HS-5 (cell line): ENCODE measurements around the gene SBSN.
A peak's percentile ranks its signal among the peaks of the same experiment; 100 is the strongest.

Experiments used
- DNase-seq: peaks from one replicate; pipeline ENCODE4 v3.0.0-alpha.2; 2012; ENCODE audit warnings: low read depth

The SBSN gene

DNA sequence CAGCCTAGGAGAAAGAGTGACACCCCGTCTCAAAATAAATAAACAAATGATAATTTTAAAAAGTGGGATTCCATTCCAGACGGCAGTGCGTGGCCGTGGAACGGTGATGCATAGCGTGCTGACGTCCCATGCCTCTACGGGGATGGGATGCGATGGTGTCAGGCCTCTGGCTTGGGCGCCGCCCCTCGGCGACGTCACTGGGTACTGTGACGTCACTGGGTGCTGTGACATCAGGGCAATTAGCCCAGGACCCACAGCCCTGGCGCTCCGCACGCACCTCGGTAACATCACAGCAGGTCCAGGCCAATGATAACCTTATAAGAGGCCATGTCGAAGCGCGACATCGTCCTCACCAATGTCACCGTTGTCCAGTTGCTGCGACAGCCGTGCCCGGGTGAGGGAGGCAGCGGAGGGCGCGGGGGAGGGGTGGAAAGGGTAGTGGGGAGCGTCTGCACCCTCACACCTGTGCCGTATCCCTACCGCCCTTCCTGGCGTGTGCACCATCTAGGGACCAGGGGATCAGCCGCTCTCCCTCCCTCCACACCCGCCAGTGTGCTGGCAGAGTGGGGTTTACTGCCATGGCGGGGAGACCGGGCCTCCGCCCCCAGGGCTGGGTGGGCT, 5.2 kb upstream of the SBSN start, which contains the start of gene GAPDHS:
Gene GAPDHS, plus strand, starts transcription at position 256 of the 621 bp plus-strand sequence. Its CDS starts 72 bp downstream, at position 328.
- no peak for DNase-seq

DNA sequence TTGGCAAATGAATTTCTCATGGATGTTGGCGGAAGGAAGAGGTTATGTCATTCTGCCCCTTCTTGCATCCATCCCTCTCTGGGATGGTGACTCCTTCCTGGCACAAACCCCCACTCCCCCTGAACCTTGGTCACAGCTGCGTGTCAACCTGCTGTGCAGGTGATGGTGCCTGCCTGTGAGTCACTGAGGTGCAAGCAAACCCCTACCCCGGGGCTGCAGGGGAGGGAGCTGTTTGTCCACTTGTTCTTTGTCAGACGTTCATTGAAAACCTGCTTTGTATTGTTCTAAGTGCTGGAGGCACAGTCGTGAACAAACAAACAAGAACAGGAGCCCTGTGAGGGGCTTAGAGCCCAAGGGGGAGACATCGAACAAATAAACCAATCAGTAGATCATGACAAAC, 3.2 kb upstream of the SBSN start:
- no peak for DNase-seq

DNA sequence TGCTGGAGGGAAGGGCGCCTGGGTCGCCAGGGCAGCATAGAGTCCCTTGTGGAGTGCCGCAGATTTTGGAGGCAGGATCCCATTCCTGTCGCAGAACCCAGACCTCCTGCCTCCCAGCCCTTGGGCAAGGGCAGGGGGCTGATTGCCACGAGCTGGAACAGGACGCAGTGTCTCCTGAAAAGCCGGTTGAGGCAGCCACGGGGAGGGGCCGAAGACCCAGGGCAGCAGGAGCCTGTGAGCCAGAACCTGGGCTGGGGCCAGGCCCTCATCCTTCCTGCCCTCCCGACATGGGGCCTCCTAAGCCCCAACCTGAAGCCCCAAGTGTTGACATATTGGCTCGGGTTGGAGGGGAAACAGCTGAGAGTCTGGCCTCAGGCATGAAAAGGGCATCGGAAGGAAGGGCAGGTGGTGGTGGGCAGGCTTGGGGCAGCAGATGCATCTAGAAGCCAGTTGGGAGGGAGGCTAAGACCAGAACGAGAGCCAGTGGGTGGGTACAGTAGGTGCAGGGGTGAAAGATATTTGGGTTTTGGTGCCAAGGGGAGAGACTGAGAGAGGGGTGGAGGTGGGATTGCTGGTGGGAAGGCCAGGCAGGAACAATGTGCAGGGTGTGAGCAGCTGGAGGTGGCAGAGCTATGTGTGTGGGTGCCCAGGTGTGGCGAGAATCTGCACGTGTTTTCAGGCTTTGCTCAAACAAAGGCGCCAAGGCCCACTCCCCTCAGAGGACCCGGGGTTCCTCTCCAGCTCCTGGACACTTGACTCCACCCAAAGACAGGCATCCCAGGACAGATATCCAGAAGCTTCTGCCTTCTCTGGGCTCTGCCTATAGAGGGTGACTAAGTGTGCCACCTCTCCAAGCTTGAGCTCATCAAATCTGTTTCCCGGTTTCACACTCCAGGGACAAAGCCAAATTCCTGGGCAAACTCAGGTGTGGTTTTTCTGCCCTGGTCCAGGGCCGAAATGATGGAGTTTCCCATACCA, 1.4 kb upstream of the SBSN start:
- no peak for DNase-seq

DNA sequence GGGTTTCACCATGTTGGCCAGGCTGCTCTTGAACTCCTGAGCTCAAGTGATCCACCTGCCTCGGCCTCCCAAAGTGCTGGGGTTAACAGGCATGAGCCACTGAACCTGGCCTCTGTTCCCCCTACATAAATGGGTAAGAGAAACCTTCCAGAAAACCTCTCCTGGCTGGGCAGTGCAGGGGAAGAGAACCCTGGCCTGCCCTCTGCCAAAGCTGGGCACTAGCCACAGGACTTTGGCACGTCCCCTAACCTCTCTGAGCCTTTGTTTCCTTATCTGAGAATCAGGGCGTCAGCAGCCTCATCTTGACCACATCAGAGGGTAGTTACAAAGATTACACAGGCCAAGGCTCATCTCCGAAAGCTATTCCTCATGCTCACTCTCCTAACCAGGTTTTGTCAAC, 2.2 kb downstream of the SBSN start:
- no peak for DNase-seq

DNA sequence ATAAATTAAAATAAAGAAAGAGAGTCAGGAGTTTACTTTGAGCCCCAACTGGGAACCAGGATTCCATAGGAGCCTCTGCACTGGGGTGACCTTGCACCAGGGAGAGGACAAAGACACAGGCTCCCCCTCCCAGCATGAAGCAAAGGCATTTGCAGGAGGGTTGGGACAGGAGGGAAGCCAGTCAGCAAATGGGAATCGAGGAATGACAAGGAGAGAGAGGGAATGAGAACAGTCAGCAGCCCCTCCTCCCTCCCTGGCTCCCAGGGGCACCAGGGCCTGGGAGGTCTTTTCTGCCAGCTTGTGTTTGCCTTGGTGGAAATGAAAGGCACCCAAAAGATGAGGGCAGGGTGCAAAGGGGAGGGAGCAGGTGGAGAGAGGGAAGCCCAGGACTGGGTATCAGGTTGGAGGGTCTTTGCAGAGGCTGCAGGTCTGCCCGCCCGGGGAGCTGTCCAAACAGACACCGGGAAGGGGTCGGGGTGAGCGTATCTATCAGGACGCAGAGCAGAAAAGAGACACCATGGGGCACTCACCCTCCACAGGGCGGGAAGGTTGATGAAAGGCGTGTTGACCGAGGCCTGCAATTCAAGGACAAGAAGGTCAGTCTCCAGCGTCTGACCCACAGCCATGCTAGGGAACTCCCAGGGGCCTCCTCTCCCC, 3.8 kb downstream of the SBSN start:
- no peak for DNase-seq

DNA sequence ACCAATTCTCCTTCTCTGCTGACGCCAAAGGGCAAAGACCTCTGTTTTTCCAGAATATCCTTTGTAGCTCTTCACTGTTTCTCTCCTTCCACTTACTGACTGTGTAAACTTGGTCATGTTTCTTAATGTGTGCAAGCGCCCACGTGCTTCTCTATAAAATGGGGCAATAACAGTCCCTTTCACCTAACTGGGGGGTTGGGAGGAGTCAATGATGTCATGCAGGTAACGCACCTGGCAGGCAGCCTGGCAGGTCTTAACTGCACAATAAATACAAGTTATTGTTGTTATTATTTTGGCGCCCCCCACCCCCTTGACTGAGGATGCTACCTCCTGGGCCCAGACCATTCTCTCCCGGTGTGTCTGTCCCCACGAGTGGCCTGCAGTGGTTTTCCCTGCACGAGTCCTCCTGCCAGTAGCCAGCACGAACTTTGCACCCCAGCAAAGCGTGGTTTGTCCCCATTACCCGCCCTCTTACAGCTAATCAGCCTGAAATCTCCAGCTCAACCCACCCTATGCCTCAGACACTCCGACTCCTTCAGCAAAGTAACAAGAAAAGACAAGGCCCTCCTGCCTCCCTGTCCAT, 5.3 kb downstream of the SBSN start:
- DNase-seq = no peak

DNA sequence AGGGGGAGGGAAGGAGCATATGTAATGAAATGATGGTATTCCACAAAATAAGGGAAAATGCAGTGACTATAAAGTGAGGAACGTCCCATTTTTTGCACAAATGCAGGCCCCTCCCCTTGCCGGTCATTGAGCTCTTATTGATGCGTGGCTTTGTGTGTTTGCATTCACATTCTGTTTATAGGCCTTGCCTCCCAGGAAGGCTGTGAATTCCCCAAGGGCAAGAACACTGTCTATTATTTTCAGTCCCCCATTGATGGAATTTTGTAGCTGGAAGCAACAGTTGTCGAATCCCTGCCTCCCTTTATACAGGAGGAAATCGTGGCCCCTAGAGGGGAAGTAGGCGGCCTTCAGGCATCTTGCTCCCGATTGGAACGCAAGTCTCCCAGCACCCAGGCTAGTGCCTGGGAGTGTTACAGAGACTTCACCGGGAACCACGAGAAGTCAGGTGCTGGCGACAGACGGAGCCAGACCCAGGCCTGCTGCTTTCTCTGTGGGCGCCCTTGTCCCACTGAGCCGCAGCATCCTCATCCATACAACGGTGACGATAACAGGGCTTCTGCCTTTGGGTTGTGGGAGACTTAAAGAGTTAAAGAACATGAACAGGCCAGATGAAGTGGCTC, 6.9 kb downstream of the SBSN start:
- DNase-seq = no peak

DNA sequence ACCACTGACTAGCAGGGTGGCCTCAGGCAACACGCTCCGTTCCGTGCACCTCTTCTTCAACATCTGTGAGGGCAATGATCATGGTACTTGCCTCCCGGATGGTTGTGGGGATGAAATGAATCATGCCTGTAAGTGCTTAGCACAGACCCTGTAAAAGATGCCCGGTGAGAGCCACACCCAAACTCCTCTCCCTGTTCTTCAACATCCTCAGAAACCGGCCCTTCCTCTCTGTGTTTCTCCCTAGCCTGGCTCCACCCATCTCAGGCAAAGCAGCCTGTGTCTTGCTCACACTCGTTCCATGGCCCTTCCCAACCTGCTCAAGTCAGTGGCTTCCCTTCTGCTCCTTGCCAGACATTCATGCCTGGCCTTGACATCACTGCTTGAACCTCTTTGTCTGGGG, 8.8 kb downstream of the SBSN start:
- DNase-seq = no peak

DNA sequence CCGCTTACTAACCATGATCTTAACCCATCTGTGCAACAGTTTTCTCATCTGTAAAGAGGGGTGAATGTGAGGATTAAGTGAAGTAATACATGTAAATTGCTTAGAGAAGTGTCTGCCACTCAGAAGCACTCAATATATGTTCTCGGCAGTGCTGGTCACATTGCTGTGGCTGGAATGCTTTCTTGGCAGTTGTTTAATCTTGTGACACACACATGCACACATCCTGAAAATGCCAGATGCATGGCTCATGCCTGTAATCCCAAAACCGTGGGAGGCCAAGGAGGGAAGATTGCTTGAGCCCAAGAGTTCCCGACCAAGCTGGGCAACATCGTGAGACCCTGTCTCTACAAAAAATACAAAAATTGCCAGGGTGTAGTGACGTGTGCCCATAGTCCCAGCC, 9.8 kb downstream of the SBSN start:
- DNase-seq = peak; percentile 95

DNA sequence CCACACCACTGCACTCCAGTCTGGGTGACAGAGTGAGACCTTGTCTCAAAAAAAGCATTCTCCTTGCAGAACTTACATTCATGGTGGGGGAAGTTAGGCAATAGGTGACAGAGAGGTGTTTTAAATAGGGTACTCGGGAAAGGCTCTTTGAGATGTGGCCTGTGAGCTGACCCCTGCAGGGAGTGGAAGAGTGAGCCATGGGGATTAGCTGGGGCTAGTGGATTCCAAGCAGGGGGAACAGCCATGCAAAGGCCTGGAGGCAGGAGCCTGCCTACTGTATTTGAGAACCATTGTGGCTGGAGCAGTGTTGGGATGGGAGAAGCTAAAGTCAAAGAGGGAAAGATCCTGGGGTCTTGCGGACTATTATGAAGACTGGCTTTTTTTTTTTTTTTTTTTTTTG, 10.8 kb downstream of the SBSN start:
- no peak for DNase-seq

DNA sequence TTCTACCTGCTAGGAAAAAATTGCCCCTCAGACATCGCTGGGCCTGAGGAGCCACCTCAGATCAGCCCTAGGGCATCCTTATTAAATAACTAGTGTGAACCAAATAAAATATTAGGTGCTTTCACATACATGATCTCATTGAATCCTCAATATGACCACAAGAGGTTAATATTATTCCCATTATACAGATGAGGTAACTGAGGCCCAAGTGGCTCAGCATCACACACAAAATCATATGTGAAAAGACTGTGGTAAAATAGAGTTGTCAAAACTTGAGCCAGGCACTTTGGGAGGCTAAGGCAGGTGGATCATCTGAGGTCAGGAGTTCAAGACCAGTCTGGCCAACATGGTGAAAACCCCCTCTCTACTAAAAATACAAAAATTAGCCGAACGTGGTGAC, 11.8 kb downstream of the SBSN start:
- no peak for DNase-seq

DNA sequence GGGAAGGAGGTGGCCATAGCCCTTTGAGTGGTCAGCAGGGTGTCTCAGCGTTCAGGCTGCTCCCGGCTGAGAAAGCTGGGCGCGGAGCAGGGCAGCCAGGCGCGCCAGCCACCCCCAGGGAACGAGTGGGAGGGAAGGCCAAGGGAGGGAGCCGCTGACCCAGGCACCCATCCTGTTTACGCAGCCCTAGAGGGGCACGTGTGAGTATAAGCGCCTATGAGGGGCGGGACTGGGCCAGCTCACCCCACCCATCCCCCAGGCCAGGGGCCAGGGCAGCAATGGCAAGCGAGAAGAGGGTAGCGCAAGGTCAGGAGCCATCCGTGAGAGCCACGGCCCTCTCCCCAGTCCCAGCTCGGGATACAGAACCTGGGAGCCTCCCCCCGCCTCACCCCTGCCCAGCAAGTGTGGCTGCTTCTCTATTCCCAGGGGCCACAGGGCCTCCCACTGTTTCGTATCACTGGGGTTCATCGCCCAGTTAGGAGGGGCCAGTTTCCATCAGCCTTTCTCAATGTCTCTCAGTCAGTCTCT, 13.8 kb downstream of the SBSN start:
- no peak for DNase-seq

DNA sequence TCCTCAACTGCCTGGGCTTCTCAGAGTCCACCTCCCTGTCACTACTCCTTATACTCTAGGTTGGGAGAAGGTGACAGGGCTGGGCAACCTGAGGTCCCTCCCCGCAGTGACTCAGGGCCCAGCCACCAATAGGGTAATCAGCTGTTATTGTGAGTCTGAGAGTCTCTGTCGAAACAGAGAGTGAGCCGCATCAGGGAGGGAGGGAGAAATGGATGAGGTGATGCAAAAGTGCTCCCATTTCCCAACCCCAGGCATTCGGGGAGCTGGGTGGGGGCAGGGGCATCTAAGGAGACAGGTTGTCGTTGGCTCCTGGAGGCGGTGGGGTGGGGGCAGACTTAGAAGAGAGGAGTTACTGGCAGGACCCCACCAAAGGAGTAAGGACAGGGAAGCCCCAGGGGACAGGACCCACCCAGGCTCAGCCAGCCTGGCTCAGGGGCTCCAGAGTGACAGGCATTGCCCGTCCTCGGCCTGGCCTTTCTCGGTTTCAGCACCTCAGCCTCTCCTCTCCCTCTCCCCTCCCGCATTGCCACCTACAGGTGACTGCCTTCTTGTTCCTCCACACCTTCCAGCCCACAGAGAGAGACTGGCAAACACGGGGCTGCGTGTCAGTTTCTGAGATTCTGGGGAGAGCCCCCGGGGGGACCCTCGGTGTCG, 14.4 kb downstream of the SBSN start, which contains the start of gene DMKN:
Gene DMKN, minus strand, starts transcription at position 22 of the 654 bp plus-strand sequence. CDS start 174 bp downstream, outside the sequence.
- peak; percentile 35 for DNase-seq

DNA sequence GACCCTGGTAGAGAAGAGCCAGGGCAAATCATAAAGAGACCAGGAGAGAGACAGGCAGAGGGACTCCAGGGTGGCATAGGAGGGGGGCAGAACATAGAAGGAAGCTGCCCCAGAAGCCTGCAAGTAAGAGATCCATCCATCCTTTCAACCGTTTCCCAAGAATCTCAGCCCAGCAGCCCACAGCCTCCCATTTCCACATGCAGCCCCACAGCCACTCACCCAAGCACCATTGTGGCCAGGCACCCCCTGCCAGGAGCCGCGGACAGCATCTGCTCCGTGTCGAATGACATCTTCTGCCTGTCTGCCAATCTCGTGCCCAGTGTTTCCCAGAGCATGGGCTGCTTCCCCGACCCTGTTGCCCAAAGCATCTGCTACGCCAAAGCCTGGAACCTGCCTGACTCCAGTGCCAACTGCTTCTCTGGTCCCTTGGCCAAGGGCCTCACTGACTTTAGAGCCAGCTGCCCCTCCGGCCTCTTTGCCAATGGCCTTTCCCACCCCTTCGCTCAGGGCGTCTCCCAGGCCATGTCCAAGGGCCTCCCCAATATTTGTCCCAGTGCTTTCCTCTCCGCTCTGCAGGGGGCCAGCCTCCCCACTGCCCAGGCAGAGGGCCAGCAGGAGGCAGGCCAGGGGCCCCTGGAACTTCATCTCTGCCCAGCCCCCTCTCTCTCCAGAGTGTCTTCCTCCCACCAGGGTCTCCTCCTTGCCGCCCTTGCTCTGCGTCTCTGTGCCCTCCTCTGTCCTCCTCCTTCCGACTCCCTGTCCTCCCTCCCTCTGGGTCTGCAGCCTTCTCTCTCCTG, 15.1 kb downstream of the SBSN start:
- no peak for DNase-seq

GRCh38 chr19:35511337-35511736, 16.8 kb downstream of the SBSN start:
- no peak for DNase-seq

DNA sequence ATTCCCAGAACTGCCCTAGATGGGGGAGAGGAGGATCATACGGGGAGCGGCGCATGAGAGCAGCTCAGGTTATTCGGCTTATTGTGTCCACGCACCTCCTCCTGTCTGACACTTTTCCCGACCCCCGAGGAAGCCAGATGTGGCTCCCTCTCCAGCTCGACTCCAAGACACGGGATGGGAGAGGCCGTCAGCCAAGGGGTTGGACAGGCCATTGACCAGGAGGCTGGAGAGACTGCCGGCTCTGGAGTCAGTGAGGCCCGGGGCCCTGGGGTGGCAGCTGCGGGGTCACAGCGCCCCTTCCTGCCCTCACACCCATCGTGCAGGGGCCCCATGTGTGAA, 17.5 kb downstream of the SBSN start:
- DNase-seq = no peak

DNA sequence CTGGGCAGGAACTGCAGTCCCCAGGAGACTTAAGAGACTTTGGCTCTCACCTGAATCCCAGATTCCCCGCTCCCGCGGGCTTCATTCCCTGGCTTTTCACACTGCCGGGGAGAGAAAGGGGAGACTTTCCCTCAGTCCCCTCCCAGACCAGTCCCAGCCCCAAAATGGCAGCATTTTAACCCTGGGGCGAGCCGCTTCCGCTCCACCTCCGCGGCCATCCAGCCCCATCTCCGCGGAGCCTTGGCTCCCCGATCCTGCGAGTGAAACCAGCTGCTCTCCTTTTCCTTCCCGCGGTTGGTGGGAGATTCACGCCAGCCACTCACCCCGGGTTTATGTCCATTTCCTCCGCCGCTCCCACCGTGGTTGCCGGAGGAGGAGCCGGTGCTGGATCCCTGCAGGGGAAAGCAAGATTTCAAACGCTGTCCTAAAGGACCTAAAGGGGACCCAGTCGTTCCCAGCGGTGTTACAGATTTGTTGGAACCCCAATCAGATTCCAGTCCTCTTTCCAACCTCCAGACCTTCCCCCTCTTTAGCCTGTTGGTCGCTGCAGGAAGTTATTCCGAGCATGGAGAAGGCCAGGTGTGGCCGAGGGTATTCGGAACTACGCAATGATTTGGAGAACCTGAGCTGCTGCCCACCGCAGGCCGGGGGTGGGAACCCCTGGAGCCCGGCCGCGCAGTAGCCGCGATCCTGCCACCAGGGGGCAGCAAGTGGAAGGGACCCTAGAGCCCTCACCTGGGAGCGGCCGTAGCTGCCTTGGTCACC, 18.1 kb downstream of the SBSN start:
- no peak for DNase-seq

- no peak for DNase-seq
These were observed 19.0 kb downstream of the SBSN start for GRCh38 chr19:35509018-35509652.

GRCh38 chr19:35508129-35508528, 20.0 kb downstream of the SBSN start:
- no peak for DNase-seq
